GM21717 (cell line): ENCODE results near the gene RNF222.
"Not testable (repeated sequence)": the region's sequence is repeated elsewhere in the genome, so short reads cannot be mapped to it uniquely, and the experiment has no call there.

Experiments
- ATAC-seq: cut with Tn5 transposase; IDR thresholded peaks from one replicate; pipeline ENCODE4 v1.9.1; 2021; ENCODE audit warnings: mild to moderate bottlenecking, moderate library complexity; ENCODE audit not compliant: unreplicated experiment

Gene RNF222

GRCh38 chr17:8347001-8347400, 50.6 kb downstream of the RNF222 start:
- ATAC-seq, result not testable (repeated sequence)

DNA sequence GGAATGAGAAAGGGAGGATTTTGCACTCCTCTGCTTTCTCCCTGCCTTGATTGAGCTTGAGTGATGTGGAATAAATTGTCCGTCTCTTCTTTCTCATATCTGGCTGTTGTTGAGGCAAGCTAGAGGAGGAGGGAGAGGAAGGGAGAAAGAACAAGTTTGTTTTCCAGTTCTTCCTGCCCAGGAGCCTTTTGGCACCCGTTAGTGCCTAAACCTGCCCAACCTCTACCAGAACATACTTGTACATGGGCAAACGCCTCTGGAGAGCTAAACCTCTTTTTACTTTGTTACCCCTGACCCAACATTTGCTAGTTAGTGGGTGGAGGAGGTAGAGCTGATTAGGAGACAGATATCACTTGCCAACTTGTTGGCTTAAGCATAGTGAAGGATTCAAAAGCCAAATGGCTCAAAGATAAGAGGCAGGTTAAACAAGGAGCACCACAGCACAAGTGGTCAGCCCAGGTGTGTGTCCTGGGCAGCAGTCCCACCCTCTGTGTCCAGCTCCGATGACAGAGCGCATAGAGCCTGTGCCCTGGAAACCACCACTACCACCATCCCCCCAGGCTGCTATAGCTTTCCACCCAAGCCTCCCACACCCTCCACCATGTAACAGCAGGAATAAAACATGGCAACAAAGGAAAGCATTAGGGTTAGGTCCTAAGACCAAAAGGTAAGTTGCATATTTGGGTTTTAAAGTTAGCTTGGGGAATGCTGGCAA, 51.5 kb downstream of the RNF222 start:
- no peak for ATAC-seq

GRCh38 chr17:8345052-8345690, 52.5 kb downstream of the RNF222 start:
- no peak for ATAC-seq

GRCh38 chr17:8341456-8341855, 56.2 kb downstream of the RNF222 start:
- ATAC-seq, result no peak
